HepG2 (cell line): ENCODE data around the gene CA6. TPM values are rescaled to one million over a fixed set of nuclear protein-coding genes. Genes with fewer than 3 reads are reported as not detected.
A peak's percentile ranks its signal among the peaks of the same experiment; 100 is the strongest.
"Not testable (repeated sequence)": the region's sequence is repeated elsewhere in the genome, so short reads cannot be mapped to it uniquely, and the experiment has no call there.

Source experiments
- ATAC-seq: fragments of 200-7000 bp; cut with Tn5 transposase; 3 replicates; pipeline ENCODE4 v1.9.1; 2020; ENCODE audit warnings: mild to moderate bottlenecking, moderate library complexity
- BruUV-seq: library from RNA; stranded (reverse); fragments of 400-500 nt; replicated peaks from 2 replicates; lab custom pipeline; 2021; lab: Mats Ljungman, UMichigan
- CTCF ChIA-PET: fragments of 300-600 bp; formaldehyde crosslinking; extraction: SDS; loops from one replicate; lab custom pipeline; 2021; ENCODE audit warnings: low total read pairs, inconsistent platforms, low intra/inter-chr PET ratio; lab: Yijun Ruan, JAX
- POLR2A ChIA-PET: fragments of 350-600 bp; sonication (Branson Sonifier 250); formaldehyde crosslinking; loops from one replicate; lab custom pipeline; 2020; ENCODE audit warnings: antibody characterized with exemption, inconsistent platforms; lab: Yijun Ruan, JAX
- DNase-seq: peaks from one replicate; pipeline ENCODE4 v3.0.0-alpha.2; 2015; ENCODE audit warnings: low spot score
- FAIRE-seq: peaks from 3 replicates; lab custom pipeline; 2011; peaks lifted over from hg19 to GRCh38; lab: Jason Lieb, UNC
- H2AFZ ChIP-seq: one replicate; pipeline ENCODE4 v1.6.1; 2011; ENCODE audit warnings: low read length, inconsistent platforms
- H3K27ac ChIP-seq: fragments of 300-600 bp; 3 replicates; pipeline ENCODE4 v1.8.0; 2011; ENCODE audit warnings: mixed run types, mild to moderate bottlenecking, mixed read lengths, low read length, inconsistent platforms; ENCODE audit not compliant: insufficient read depth; ENCODE audit errors: extremely low read length
- H3K27me3 ChIP-seq, 2 experiments: fragments of 200-600 bp in 1 of 2; 2 replicates in 1 of 2; 3 replicates in 1 of 2; pipeline versions ENCODE4 v1.6.0 to v1.8.0; 2011; ENCODE audit warnings: low read length in 2 of 2, mild to moderate bottlenecking in 2 of 2, moderate library complexity in 2 of 2, inconsistent platforms in 1 of 2; ENCODE audit not compliant: insufficient read depth in 2 of 2, control insufficient read depth in 1 of 2
- H3K36me3 ChIP-seq, 2 experiments: fragments of 200-600 bp in 1 of 2; replicated peaks in 1 of 2; 2 replicates in 1 of 2; 3 replicates in 1 of 2; pipeline versions ENCODE4 v1.5.1 to v1.8.0; 2011; ENCODE audit warnings: low read length in 2 of 2, inconsistent platforms in 1 of 2; ENCODE audit not compliant: insufficient read depth in 2 of 2, control insufficient read depth in 1 of 2
- H3K4me1 ChIP-seq: 2 replicates; pipeline ENCODE4 v1.5.1; 2012; ENCODE audit warnings: low read length, inconsistent platforms; ENCODE audit not compliant: insufficient read depth
- H3K4me2 ChIP-seq: 2 replicates; pipeline ENCODE4 v1.6.0; 2011; ENCODE audit warnings: low read depth, low read length, inconsistent platforms
- H3K4me3 ChIP-seq, 3 experiments: fragments of 200-600 bp in 1 of 3; sonication (generic), shearing (Covaris generic) in 1 of 3; replicated peaks in 1 of 3; 2 replicates each; pipeline ENCODE4 v1.5.1; 2011 to 2016; ENCODE audit warnings: low read length in 3 of 3, inconsistent platforms in 2 of 3, low read depth in 2 of 3, mild to moderate bottlenecking in 2 of 3, control low read depth in 1 of 3, mixed read lengths in 1 of 3; ENCODE audit not compliant: insufficient read depth in 1 of 3
- H3K79me2 ChIP-seq: one replicate; pipeline ENCODE4 v1.6.1; 2011; ENCODE audit warnings: low read length, inconsistent platforms; ENCODE audit not compliant: insufficient read depth
- H3K9ac ChIP-seq: 2 replicates; pipeline ENCODE4 v1.6.0; 2011; ENCODE audit warnings: mild to moderate bottlenecking, low read depth, low read length, inconsistent platforms; ENCODE audit not compliant: insufficient read depth
- H3K9me3 ChIP-seq: 2 replicates; pipeline ENCODE4 v1.5.1; 2012; ENCODE audit warnings: mild to moderate bottlenecking, low read length
- H4K20me1 ChIP-seq: 2 replicates; pipeline ENCODE4 v1.6.0; 2011; ENCODE audit warnings: inconsistent platforms, mild to moderate bottlenecking, low read length, moderate library complexity; ENCODE audit not compliant: insufficient read depth
- CSRNP2 ChIP-seq: sonication (generic); formaldehyde crosslinking; conservative IDR thresholded peaks from 2 replicates; pipeline ENCODE4 v1.8.0; 2022; ENCODE audit warnings: low read depth, missing genetic modification reagents
- HDAC1 ChIP-seq: sonication (generic); formaldehyde crosslinking; IDR thresholded peaks from 2 replicates; pipeline ENCODE4 v1.5.1; 2020; ENCODE audit warnings: mild to moderate bottlenecking, missing genetic modification reagents
- SOX6 ChIP-seq, 2 experiments: fragments of 450-650 bp in 1 of 2; sonication (generic) in 1 of 2; formaldehyde crosslinking in 1 of 2; IDR thresholded peaks; 2 replicates each; pipeline versions ENCODE4 v1.4.0 to v1.6.1; 2017 to 2020; ENCODE audit warnings: antibody characterized with exemption in 1 of 2, mild to moderate bottlenecking in 1 of 2, missing genetic modification reagents in 1 of 2
- TCF12 ChIP-seq, 2 experiments: fragments of 450-650 bp in 1 of 2; sonication (generic) in 1 of 2; formaldehyde crosslinking in 1 of 2; IDR thresholded peaks; 2 replicates each; pipeline versions ENCODE4 v1.6.1 to v1.8.0; 2017 to 2022; ENCODE audit warnings: antibody characterized with exemption in 1 of 2, mild to moderate bottlenecking in 1 of 2, missing genetic modification reagents in 1 of 2, moderate library complexity in 1 of 2
- ZFP1 ChIP-seq: IDR thresholded peaks from 2 replicates; pipeline ENCODE4 v1.6.1; 2016
- ZFP90 ChIP-seq: sonication (generic); formaldehyde crosslinking; IDR thresholded peaks from 2 replicates; pipeline ENCODE4 v1.8.0; 2022; ENCODE audit warnings: missing genetic modification reagents, mild to moderate bottlenecking, inconsistent platforms, borderline replicate concordance
- ZNF362 ChIP-seq: sonication (generic); formaldehyde crosslinking; IDR thresholded peaks from 2 replicates; pipeline ENCODE4 v1.4.0; 2020; ENCODE audit warnings: missing genetic modification reagents, mild to moderate bottlenecking, borderline replicate concordance
- WGBS: methylation state at CpG from one replicate; pipeline ENCODE4 v1.1.6; 2017; ENCODE audit warnings: low lambda C conversion rate; 5-methylcytosine and 5-hydroxymethylcytosine counted together
- in situ Hi-C: cut with HindIII; loops from 2 replicates; pipeline ENCODE4 v1.10.0; 2017; ENCODE audit warnings: low pct_unique_long_range_greater_than_20kb; ENCODE audit not compliant: extremely low pct_ligation_motif_present
- intact Hi-C: fragments of 100-400 bp; cut with micrococcal nuclease; formaldehyde crosslinking; loops from one replicate; pipeline ENCODE4 v1.10.0; 2022; ENCODE audit not compliant: unreplicated experiment
- polyA plus RNA-seq, 8 experiments: library from polyadenylated mRNA; depleted of rRNA in 3 of 8; stranded (reverse) in 7 of 8; unstranded in 1 of 8; fragments of >200 nt; fragmentation: Illumina TruSeq in 4 of 8; extraction: Trizol in 4 of 8; gene quantifications; 2 replicates each; pipeline versions ENCODE4 v1.2.1 to v1.2.3, GENCODE V29; 2011 to 2016; ENCODE audit warnings: low read depth in 4 of 8, missing spikeins in 1 of 8, mixed read lengths in 1 of 8; ENCODE audit not compliant: insufficient read depth in 1 of 8
- total RNA-seq, 5 experiments: library from RNA; depleted of rRNA; stranded (reverse); fragments of >200 nt; fragmentation: Illumina TruSeq; extraction: Trizol; gene quantifications; 2 replicates each; pipeline ENCODE4 v1.2.3, GENCODE V29; 2016; ENCODE audit warnings: low read depth in 1 of 5

The CA6 gene
- total and polyA plus RNA-seq, 2 of the 13 experiments (the other 11 are each of a cell fraction or from before 2014, with no cell fraction given), result not detected

- not testable (repeated sequence) for TF ChIP-seq SOX6 (IDR thresholded peaks at IDR 0.05)
- TF ChIP-seq SOX6 (CRISPR knock-in tag; IDR thresholded peaks at IDR 0.05) (peak; percentile 54), ZFP90 (CRISPR knock-in tag) (peak; percentile 62; the same call in 1 of the 2 replicates)
Observed at GRCh38 chr1:9001534-9002214, 56.0 kb downstream of the CA6 start (continued).

- FAIRE-seq, H3K9ac ChIP-seq, intact Hi-C loops, H3K79me2 ChIP-seq, in situ Hi-C loops, H3K27ac ChIP-seq, H4K20me1 ChIP-seq, CTCF ChIA-PET, ATAC-seq, H3K27me3 ChIP-seq, BruUV-seq, DNase-seq, H2AFZ ChIP-seq, H3K36me3 ChIP-seq, H3K9me3 ChIP-seq, POLR2A ChIA-PET: not testable (repeated sequence)
- peak; percentile 30; the same call in 1 of the 2 replicates for TF ChIP-seq HDAC1
- H3K4me1 ChIP-seq, result peaks cover 58% of the 10 kb centered on the region
- H3K4me2 ChIP-seq, result peak overlapping the region; percentile 63
- 4% methylated on average over 11 of the region's 11 CpGs for WGBS
- peak overlapping the region in 2 of 3 experiments; percentile 29 to 38; a peak in 2 of 6 replicates for H3K4me3 ChIP-seq
Observed at GRCh38 chr1:9002215-9002560, 56.5 kb downstream of the CA6 start.

GRCh38 chr1:9004031-9004699, 58.5 kb downstream of the CA6 start:
- WGBS, result 62% methylated on average over 8 of the region's 11 CpGs
- no peak overlapping the region for H3K27ac ChIP-seq
- in situ Hi-C loops, result no loop called here
- TF ChIP-seq CSRNP2 (CRISPR knock-in tag) (no peak), ZFP1 (CRISPR knock-in tag) (no peak), ZNF362 (peak; percentile 68; the same call in 1 of the 2 replicates), TCF12 (IDR thresholded peaks at IDR 0.05) (no peak), TCF12 (CRISPR knock-in tag; IDR thresholded peaks at IDR 0.05) (no peak)

More at GRCh38 chr1:9004031-9004699, 58.5 kb downstream of the CA6 start:
- CTCF ChIA-PET, result interaction anchor here (1.2 to 2.2 kb wide), 3 partner anchors 41 to 86 kb away, joined by 3 to 27 read pairs (median 7); no protein-coding TSS in a partner anchor
- H3K9ac ChIP-seq, result no peak overlapping the region
- H4K20me1 ChIP-seq, result no peaks in the 10 kb centered on the region
- peaks cover 58% of the 10 kb centered on the region for H3K4me1 ChIP-seq
- no peaks in the 10 kb centered on the region for H3K9me3 ChIP-seq
- no peak overlapping the region for H2AFZ ChIP-seq
- POLR2A ChIA-PET, result interaction anchor here (0.8 kb wide), 1 partner anchor 142 kb away, joined by 6 read pairs; no protein-coding TSS in a partner anchor
- ATAC-seq (no peak), FAIRE-seq (no peak), DNase-seq (no peak)
- H3K36me3 ChIP-seq, result no peaks in the 10 kb centered on the region
- BruUV-seq, result no TSS peak
- intact Hi-C loops, result loop anchor here (2.0 kb wide), 1 partner anchor 97 kb away; no protein-coding TSS in a partner anchor
- H3K79me2 ChIP-seq, result no peaks in the 10 kb centered on the region
- H3K4me2 ChIP-seq, result peak overlapping the region; percentile 86
- peak overlapping the region in 1 of 3 experiments; percentile 62; a peak in 1 of 6 replicates for H3K4me3 ChIP-seq
- H3K27me3 ChIP-seq, result peaks cover 4 to 12% of the 10 kb centered on the region in 2 experiments; a peak in 4 of 5 replicates
